Measurements from ENCODE around the gene F5.

- TF ChIP-seq NFRKB (IDR thresholded peaks at IDR 0.05) (no peak), FOXK2 (IDR thresholded peaks at IDR 0.05) (no peak), SP1 (IDR thresholded peaks at IDR 0.05) (no peak), ELF4 (IDR thresholded peaks at IDR 0.05) (no peak), ZNF384 (IDR thresholded peaks at IDR 0.05) (no peak)
These were observed 73.1 kb downstream of the F5 start for GRCh38 chr1:169513208-169513607.
